OCI-LY7 (cell line): ENCODE data around the gene GTPBP2. TPM values are rescaled to one million over a fixed set of nuclear protein-coding genes. Genes with fewer than 3 reads are reported as not detected.
A peak's percentile ranks its signal among the peaks of the same experiment; 100 is the strongest.

Experiments
- BruUV-seq: library from RNA; stranded (reverse); fragments of 400-500 nt; replicated peaks from 2 replicates; lab custom pipeline; 2021; lab: Mats Ljungman, UMichigan
- CTCF ChIA-PET: fragments of 300-600 bp; sonication (Branson Sonifier 250); formaldehyde crosslinking; loops from one replicate; lab custom pipeline; 2022; ENCODE audit warnings: antibody characterized with exemption; ENCODE audit not compliant: unreplicated experiment; lab: Charles Lee
- POLR2A ChIA-PET: fragments of 300-600 bp; sonication (Branson Sonifier 250); formaldehyde crosslinking; loops from one replicate; lab custom pipeline; 2022; ENCODE audit warnings: antibody characterized with exemption; lab: Charles Lee
- DNase-seq: peaks from one replicate; pipeline ENCODE4 v3.0.0-alpha.2; 2015; ENCODE audit warnings: low spot score
- H2AFZ ChIP-seq: fragments of 200-600 bp; sonication (generic), shearing (Covaris generic); 2 replicates; pipeline ENCODE4 v1.6.1; 2014; ENCODE audit warnings: mild to moderate bottlenecking, antibody characterized with exemption, low read length, moderate library complexity
- H3K27ac ChIP-seq: fragments of 200-600 bp; sonication (generic); 2 replicates; pipeline ENCODE4 v1.5.1; 2014; ENCODE audit warnings: mixed run types, low read depth, mild to moderate bottlenecking, moderate library complexity, low read length, inconsistent platforms; ENCODE audit not compliant: poor library complexity, severe bottlenecking
- H3K36me3 ChIP-seq: fragments of 200-600 bp; sonication (generic); 2 replicates; pipeline ENCODE4 v1.6.1; 2014; ENCODE audit warnings: mild to moderate bottlenecking, antibody characterized with exemption, low read length, moderate library complexity, mixed read lengths; ENCODE audit not compliant: insufficient read depth
- H3K4me1 ChIP-seq: fragments of 200-600 bp; sonication (generic); 2 replicates; pipeline ENCODE4 v1.5.1; 2014; ENCODE audit warnings: mild to moderate bottlenecking, low read length; ENCODE audit not compliant: insufficient read depth, poor library complexity, severe bottlenecking
- H3K4me2 ChIP-seq: fragments of 200-600 bp; sonication (generic); 2 replicates; pipeline ENCODE4 v1.6.1; 2014; ENCODE audit warnings: mild to moderate bottlenecking, low read length
- H3K4me3 ChIP-seq: fragments of 200-600 bp; sonication (generic); 2 replicates; pipeline ENCODE4 v1.5.1; 2014; ENCODE audit warnings: mild to moderate bottlenecking, low read depth, low read length; ENCODE audit not compliant: poor library complexity, severe bottlenecking
- H3K79me2 ChIP-seq: fragments of 200-600 bp; sonication (generic); 2 replicates; pipeline ENCODE4 v1.6.1; 2016; ENCODE audit warnings: low read depth, mild to moderate bottlenecking, low read length, moderate library complexity, mixed read lengths; ENCODE audit not compliant: insufficient read depth
- H3K9me2 ChIP-seq: fragments of 200-600 bp; sonication (generic); 2 replicates; pipeline ENCODE4 v1.6.1; 2016; ENCODE audit warnings: mild to moderate bottlenecking, low read length, mixed read lengths; ENCODE audit not compliant: insufficient read depth
- H3K9me3 ChIP-seq: fragments of 200-600 bp; sonication (generic); 2 replicates; pipeline ENCODE4 v1.6.1; 2014; ENCODE audit warnings: mild to moderate bottlenecking, mixed run types, low read length, mixed read lengths
- H4K20me1 ChIP-seq: fragments of 200-600 bp; sonication (generic); 2 replicates; pipeline ENCODE4 v1.6.1; 2014; ENCODE audit warnings: mild to moderate bottlenecking, antibody characterized with exemption, low read length, moderate library complexity, mixed read lengths; ENCODE audit not compliant: insufficient read depth
- CTCF ChIP-seq: fragments of 200-600 bp; sonication (generic); conservative IDR thresholded peaks from 2 replicates; pipeline ENCODE4 v1.5.1; 2014; ENCODE audit warnings: mild to moderate bottlenecking, antibody characterized with exemption, low read length, moderate library complexity, mixed read lengths
- EZH2phosphoT487 ChIP-seq: fragments of 200-600 bp; sonication (generic); IDR thresholded peaks from 2 replicates; pipeline ENCODE4 v1.6.1; 2018; ENCODE audit warnings: low read depth, borderline replicate concordance, mild to moderate bottlenecking, mixed run types, antibody characterized with exemption, low read length, moderate library complexity, mixed read lengths
- intact Hi-C: fragments of 100-400 bp; cut with micrococcal nuclease; formaldehyde crosslinking; loops from one replicate; pipeline ENCODE4 v1.10.0; 2022; ENCODE audit not compliant: unreplicated experiment
- total RNA-seq, 2 experiments: library from RNA; depleted of rRNA in 1 of 2; stranded (reverse); fragments of >200 nt in 1 of 2; shearing (Covaris generic) in 1 of 2; gene quantifications; 2 replicates each; pipeline ENCODE4 v1.2.3, GENCODE V29; 2014 to 2022

The GTPBP2 gene
- total RNA-seq, 2 experiments from 2014 or later: 64.8 to 86.5 TPM

DNA sequence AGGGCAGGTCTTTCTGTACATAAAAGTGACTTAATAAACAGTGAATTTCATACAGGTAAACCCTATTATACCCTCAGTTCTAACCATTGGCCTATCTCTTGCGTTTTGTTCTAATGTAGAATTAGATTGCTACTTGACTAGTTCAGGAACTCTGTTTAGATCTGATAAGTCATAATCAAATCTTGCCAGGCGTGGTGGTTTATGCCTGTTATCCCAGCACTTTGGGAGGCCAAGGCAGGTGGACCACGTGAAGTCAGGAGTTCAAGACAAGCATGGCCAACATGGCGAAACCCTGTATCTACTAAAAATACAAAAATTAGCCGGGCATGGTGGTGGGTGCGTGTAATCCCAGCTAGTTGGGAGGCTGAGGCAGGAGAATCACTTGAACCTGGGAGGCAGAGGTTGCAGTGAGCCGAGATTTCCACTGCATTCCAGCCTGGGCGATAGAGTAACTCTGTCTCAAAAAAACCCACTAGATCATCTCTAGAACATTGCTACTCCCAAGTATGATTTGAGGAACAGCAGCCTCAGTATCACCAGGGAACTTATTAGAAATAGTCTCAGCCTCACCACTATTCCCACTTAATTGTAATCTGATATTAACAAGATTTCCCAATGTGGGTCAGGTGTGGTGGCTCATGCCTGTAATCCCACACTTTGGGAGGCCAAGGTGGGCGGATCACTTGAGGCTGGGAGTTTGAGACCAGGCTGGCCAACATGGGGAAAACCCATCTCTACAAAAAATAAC, 12.2 kb downstream of the GTPBP2 start:
- TF ChIP-seq CTCF (no peak), EZH2phosphoT487 (no peak)
- H3K9me3 ChIP-seq: no peaks in the 10 kb centered on the region
- H3K4me3 ChIP-seq: no peak overlapping the region
- intact Hi-C loops: no loop called here
- H3K27ac ChIP-seq: no peak overlapping the region
- ChIA-PET CTCF (no interaction called here), POLR2A (interaction anchor here (0.6 to 1.5 kb wide), 3 partner anchors 12 to 72 kb away, joined by 3 to 7 read pairs (median 3); partner anchors contain the start of gene GTPBP2)
- no peak for DNase-seq
- BruUV-seq: no TSS peak
- no peaks in the 10 kb centered on the region for H3K9me2 ChIP-seq
- no peak overlapping the region for H3K4me2 ChIP-seq
- H2AFZ ChIP-seq: no peak overlapping the region
- H3K36me3 ChIP-seq: peaks cover 90% of the 10 kb centered on the region
- H4K20me1 ChIP-seq: no peaks in the 10 kb centered on the region
- H3K79me2 ChIP-seq: no peaks in the 10 kb centered on the region
- H3K4me1 ChIP-seq: no peaks in the 10 kb centered on the region

DNA sequence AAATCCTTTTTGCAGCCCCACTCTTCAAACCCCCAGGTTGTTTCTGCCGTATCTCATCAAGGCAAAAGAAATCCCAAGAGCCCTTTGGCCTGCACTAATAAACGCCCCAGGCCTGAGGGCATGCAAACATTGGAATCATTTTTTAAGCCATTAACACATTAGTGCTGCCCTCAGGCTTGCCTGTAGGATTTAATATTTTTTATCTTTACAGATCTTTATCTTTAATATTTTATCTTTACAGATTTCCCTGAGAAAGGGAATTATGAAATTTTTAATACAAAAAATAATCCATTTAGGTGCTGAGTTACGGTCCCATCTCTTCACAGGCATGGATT, 14.7 kb downstream of the GTPBP2 start:
- BruUV-seq: no TSS peak
- POLR2A ChIA-PET: interaction anchor here (1.3 kb wide), 1 partner anchor 16 kb away, joined by 5 read pairs; no protein-coding TSS in a partner anchor
- Histone ChIP-seq H3K79me2 (no peaks in the 10 kb centered on the region), H3K36me3 (peaks cover 91% of the 10 kb centered on the region), H3K4me3 (no peak overlapping the region), H2AFZ (no peak overlapping the region), H3K4me2 (no peak overlapping the region), H3K4me1 (no peaks in the 10 kb centered on the region), H4K20me1 (no peaks in the 10 kb centered on the region), H3K27ac (no peak overlapping the region), H3K9me3 (no peaks in the 10 kb centered on the region), H3K9me2 (no peaks in the 10 kb centered on the region)
- TF ChIP-seq EZH2phosphoT487: no peak
- TF ChIP-seq CTCF: no peak
- intact Hi-C loops: no loop called here
- CTCF ChIA-PET: no interaction called here
- no peak for DNase-seq

DNA sequence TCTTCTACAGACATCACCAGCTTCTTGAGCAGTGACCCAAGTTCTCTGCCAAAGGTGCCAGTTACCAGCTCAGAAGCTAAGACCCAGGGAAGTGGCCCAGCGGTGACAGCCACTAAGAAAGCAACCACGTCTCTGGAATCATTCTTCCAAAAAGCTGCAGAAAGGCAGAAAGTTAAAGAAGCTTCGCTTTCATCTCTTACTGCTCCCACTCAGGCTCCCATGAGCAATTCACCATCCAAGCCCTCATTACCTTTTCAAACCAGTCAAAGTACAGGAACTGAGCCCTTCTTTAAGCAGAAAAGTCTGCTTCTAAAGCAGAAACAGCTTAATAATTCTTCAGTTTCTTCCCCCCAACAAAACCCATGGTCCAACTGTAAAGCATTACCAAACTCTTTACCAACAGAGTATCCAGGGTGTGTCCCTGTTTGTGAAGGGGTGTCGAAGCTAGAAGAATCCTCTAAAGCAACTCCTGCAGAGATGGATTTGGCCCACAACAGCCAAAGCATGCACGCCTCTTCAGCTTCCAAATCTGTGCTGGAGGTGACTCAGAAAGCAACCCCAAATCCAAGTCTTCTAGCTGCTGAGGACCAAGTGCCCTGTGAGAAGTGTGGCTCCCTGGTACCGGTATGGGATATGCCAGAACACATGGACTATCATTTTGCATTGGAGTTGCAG, 15.2 kb downstream of the GTPBP2 start:
- CTCF ChIA-PET: no interaction called here
- H3K4me3 ChIP-seq: no peak overlapping the region
- H3K9me2 ChIP-seq: no peaks in the 10 kb centered on the region
- no peaks in the 10 kb centered on the region for H4K20me1 ChIP-seq
- TF ChIP-seq EZH2phosphoT487 (no peak), CTCF (no peak)
- H3K27ac ChIP-seq: no peak overlapping the region
- H3K4me1 ChIP-seq: peaks cover 3% of the 10 kb centered on the region
- no peak overlapping the region for H3K4me2 ChIP-seq
- DNase-seq: no peak
- no peaks in the 10 kb centered on the region for H3K79me2 ChIP-seq
- POLR2A ChIA-PET: interaction anchor here (0.8 to 1.3 kb wide), 2 partner anchors 9 to 16 kb away, joined by 5 to 6 read pairs; no protein-coding TSS in a partner anchor
- TSS peak; percentile 51 for BruUV-seq
- peaks cover 91% of the 10 kb centered on the region for H3K36me3 ChIP-seq
- H3K9me3 ChIP-seq: no peaks in the 10 kb centered on the region
- intact Hi-C loops: no loop called here
- no peak overlapping the region for H2AFZ ChIP-seq
